Fibroblast of the aortic adventitia (primary cell): ENCODE results near the gene SYNPO2L. TPM values are rescaled to one million over a fixed set of nuclear protein-coding genes. Genes with fewer than 3 reads are reported as not detected.

ENCODE experiments used
- DNase-seq: peaks from one replicate; pipeline ENCODE4 v3.0.0-alpha.2; 2010; ENCODE audit warnings: low read depth
- H3K4me3 ChIP-seq: 2 replicates; pipeline ENCODE4 v1.5.1; 2011; ENCODE audit warnings: low read depth, mild to moderate bottlenecking, control low read depth, low read length, moderate library complexity
- total RNA-seq: library from RNA; depleted of rRNA; stranded (reverse); fragments of >200 nt; gene quantifications from 2 replicates; pipeline ENCODE4 v1.2.3, GENCODE V29; 2012; ENCODE audit warnings: low replicate concordance
- TF ChIP-seq, protein P1 (sequence below): IDR thresholded peaks from 2 replicates; pipeline ENCODE4 v1.5.1; 2011; ENCODE audit warnings: mild to moderate bottlenecking, low read length, control low read depth, inconsistent platforms; ENCODE audit not compliant: insufficient read depth

SYNPO2L gene
- total RNA-seq, 1 donor = not detected

DNA sequence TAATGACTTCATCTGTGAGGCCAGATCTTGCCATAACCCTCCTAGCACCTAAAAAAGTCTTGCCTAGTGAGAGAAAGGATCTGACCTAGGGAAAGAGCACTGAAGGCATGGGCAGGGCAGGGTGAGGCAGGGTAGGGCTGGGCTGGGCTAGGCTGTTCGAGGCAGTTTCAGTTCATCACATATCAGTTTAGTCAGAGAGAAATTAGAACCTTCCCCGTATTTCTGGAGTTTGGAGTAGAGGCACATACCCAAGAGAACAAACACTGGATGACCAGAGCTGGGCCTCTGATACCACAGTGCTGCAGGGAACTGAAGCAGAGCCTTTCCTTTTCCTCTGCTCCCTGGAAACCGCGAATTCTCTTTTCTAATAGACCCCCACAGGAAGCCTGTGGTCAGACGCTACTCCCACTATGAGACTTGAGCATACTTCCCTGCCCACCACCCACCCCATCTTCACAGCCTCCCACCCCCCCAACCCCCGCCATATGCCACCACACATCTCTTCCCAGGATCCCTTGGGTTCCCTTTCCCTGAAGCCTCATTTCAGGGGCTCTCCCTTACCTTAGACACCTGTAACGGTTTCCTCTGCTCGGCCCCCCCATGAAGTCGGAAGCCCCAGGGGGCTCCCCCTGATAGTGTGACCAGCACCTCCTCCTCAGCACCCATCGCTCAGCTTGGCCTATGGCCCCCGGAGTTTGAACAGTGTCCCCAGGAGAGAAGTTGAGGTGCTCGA is 406 bp downstream of the SYNPO2L start:
- TF ChIP-seq, protein P1, sequence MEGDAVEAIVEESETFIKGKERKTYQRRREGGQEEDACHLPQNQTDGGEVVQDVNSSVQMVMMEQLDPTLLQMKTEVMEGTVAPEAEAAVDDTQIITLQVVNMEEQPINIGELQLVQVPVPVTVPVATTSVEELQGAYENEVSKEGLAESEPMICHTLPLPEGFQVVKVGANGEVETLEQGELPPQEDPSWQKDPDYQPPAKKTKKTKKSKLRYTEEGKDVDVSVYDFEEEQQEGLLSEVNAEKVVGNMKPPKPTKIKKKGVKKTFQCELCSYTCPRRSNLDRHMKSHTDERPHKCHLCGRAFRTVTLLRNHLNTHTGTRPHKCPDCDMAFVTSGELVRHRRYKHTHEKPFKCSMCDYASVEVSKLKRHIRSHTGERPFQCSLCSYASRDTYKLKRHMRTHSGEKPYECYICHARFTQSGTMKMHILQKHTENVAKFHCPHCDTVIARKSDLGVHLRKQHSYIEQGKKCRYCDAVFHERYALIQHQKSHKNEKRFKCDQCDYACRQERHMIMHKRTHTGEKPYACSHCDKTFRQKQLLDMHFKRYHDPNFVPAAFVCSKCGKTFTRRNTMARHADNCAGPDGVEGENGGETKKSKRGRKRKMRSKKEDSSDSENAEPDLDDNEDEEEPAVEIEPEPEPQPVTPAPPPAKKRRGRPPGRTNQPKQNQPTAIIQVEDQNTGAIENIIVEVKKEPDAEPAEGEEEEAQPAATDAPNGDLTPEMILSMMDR = no peak
- DNase-seq = no peak
- H3K4me3 ChIP-seq = no peak overlapping the region

DNA sequence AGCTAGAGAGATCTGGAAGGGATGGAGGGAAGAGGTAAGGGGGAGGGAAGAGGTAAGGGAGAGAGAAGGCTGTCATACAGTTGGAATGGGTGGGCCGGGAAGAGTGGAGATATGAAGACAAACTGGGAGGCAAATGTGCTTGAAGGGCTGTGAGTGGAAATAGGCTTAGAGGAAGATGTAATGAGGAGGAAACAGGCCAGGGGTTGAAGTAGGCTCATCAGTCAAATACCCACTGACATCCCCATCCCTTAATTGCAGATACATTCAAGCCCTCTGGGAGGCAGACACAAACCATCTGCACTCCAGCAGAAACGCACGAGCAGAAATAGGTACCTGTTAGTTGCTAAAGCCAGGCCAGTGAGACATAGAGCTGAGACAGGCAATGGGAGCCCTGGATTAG is 2.1 kb downstream of the SYNPO2L start:
- TF ChIP-seq, protein P1 = no peak
- H3K4me3 ChIP-seq = no peak overlapping the region
- DNase-seq = no peak

DNA sequence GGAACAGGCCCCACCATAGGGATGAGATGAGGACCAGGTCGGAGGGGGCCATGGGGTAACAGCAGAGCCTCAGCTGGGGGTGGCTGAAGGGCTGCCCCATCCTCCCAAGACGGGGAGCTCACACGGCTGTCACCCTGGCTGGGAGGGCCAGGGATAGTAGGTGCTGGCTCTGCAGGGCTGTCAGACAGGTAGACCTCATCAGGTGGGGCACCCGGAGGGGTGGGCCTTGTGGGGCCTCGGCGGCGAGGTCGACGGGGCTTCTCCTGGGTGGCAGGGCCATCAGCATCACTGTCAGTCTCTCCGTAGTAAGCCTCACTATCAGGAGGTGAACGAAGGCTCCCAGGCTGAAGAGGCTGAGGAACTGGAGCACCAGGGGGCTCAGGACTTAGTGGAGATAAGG is 2.6 kb downstream of the SYNPO2L start:
- DNase-seq = no peak
- no peak overlapping the region for H3K4me3 ChIP-seq
- TF ChIP-seq, protein P1 = no peak

DNA sequence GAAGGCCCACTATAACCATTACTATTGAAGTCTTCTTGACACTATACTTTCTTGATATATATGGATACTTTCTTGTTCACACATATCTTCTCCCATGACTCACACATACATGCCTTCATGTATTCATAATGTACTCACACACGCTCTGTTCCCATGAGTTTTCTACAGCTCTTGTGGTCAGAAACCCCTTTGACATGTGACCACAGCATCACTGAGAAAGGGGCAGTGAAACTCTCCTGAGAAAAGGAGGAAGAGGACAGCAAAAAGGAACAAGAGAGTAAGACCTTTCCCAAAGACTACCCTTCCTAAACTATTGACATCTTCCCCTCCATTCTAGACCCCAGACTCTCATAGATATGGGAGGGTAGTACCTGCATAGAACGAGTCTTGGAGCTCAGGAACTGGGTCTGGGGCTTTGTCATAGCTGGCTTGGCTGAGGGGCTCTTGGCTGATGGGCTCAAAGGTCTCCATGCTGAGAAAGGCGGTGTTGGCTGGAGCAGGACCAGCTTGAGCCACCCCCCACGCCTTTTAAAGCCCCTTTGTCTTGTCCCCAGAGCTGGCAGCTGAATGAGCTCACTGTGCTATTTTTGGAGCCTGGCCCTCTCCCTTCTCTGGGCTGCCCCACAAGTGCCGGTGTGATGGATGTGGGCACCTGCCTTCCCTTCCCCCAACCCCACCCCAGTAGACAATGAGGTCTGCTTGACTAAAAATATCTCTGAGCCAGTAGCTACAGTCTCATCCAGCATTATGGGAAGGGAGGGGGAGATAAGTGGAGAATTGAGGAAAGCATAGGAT is 5.1 kb downstream of the SYNPO2L start:
- TF ChIP-seq, protein P1 = no peak
- H3K4me3 ChIP-seq = no peak overlapping the region
- DNase-seq = peak; percentile 23

DNA sequence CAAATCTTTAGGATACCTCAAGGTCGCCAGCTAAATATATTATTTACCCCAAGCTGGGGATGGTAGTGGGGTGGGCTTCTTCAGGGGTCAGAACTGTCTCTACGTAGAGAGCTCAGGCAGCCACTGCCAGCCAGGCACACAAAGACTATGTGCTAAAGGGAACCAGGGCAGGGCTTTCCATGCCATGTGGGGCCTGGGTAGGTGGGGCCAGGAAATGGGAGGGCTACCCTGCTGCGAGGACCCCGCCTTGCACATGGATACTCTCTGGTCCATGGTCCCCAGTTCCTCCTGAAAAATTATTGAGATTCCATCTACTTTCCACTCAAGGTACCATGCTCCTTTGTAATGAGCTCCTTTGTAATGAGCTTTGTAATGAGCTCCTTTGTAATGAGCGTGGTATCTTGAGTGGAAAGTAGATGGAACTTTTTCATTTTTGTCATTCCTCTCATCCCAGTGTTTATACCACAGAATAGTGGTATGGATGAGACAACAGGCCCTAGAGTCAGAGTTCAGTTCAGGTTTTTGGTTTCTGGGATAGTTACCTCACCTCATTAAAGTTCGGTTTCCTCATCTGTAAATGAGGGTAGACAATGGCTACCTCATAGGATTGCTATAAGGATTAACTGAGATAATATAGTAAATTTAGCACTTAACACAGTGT is 5.8 kb downstream of the SYNPO2L start:
- TF ChIP-seq, protein P1 = no peak
- no peak for DNase-seq
- no peak overlapping the region for H3K4me3 ChIP-seq

DNA sequence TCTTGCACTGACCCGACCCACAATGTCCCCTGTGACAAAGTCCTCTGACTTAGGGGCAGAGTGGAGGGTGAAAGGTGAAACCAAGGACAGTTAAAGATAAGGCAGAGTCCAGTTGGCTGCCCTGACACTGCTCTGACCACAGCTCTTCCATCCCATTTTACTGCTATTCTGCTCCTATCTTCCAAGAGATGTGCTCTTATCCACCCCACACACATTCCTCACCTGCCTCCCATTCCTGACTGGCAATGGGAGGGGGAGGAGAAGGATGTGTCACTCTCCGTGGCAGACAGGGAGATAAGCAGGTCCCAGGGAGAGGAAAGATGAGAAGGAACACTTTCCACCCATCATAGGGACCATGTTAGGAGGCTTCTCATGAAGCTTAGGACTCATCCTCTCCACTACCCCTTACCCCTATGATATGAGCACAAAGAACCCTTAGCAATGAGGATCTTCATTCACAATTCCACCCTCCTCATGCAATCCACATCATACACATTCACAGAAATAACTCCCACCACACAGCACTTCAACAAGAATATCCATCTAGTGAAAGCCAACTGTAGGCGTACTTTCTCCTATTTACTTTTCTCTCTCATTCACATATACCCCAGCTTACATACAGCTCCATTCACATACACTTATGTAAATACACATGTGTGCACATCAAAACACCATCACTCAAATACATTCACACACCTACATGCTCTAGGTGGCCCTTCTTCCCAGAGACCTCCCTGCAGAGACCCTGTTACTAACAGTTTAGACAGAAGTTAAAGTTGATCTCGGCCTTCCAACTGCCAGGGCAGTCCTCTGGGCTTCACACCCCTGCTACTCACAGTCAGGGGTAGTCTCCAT is 6.6 kb downstream of the SYNPO2L start:
- H3K4me3 ChIP-seq = no peak overlapping the region
- TF ChIP-seq, protein P1 = no peak
- no peak for DNase-seq
